ENCODE results near the gene GALNT10.

Gene GALNT10

DNA sequence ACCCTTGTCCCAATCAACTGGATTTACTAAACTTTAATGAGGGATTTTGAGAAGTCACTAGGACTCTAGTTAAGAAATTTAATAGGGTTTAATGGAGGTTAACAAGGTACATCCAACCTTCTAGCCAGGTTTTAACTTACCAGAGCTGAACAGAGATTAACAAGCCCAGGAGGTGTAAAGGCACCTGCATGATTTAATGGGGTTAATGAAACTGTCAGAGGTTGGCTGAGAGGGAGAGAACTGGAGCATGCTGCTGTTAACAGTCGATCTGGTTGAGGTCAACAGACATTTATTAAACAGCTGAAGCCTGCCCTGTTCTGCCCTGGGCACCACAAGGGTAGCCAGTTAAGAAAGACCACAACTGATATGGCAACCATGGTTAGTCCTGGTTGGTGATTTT, 273.9 kb downstream of the GALNT10 start:
- TF ChIP-seq, protein P1, sequence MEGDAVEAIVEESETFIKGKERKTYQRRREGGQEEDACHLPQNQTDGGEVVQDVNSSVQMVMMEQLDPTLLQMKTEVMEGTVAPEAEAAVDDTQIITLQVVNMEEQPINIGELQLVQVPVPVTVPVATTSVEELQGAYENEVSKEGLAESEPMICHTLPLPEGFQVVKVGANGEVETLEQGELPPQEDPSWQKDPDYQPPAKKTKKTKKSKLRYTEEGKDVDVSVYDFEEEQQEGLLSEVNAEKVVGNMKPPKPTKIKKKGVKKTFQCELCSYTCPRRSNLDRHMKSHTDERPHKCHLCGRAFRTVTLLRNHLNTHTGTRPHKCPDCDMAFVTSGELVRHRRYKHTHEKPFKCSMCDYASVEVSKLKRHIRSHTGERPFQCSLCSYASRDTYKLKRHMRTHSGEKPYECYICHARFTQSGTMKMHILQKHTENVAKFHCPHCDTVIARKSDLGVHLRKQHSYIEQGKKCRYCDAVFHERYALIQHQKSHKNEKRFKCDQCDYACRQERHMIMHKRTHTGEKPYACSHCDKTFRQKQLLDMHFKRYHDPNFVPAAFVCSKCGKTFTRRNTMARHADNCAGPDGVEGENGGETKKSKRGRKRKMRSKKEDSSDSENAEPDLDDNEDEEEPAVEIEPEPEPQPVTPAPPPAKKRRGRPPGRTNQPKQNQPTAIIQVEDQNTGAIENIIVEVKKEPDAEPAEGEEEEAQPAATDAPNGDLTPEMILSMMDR (IDR thresholded peaks at IDR 0.05; ENCODE audit: low read depth, low read length): no peak
- DNase-seq (ENCODE audit: low read depth in 2 of 2): no peak
- H3K4me3 ChIP-seq (replicated peaks in 1 of 2; ENCODE audit: low read depth in 2 of 2, low read length in 2 of 2): no peak overlapping the region

DNA sequence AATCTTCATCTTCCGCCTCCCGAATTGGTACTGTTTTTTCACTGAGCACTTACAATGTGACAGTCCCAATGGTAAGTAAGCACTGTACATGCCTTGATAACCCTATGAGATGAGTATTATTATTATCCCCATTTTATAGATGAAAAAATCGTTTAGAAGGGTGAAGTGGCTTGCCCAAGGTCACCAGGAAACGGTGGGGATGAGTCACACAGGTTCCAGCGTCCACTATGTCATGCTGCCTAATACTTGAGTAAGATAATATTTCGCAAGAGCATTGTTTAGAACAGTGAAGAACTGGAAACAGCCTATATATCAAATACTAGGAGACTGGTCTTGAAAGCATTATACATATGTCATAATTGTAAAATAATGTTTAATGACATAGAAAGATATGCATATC, 274.6 kb downstream of the GALNT10 start:
- H3K4me3 ChIP-seq (replicated peaks in 1 of 2; ENCODE audit: low read depth in 2 of 2, low read length in 2 of 2): no peak overlapping the region
- TF ChIP-seq, protein P1 (IDR thresholded peaks at IDR 0.05; ENCODE audit: low read depth, low read length): no peak
- DNase-seq (ENCODE audit: low read depth in 2 of 2): peak; percentile 76 to 90

DNA sequence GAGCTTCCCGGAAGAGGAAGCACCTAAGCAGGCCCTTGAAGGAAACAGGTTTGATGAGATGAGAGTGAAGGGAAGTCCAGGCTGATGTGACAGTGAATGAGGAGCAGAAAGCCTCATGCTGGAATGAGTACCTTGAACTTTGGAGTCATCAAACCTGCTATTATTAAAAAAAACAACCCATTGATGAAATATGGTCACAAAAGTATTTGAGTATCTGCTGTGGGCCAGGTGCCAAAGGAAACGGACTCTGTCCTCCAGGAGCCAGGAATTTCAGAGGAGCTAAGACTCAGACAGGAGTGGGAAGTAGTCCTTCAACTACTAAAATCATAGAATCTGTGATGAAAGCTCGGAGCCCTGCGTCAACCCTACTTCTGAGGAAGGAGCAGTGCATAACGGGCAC, 275.6 kb downstream of the GALNT10 start:
- TF ChIP-seq, protein P1 (IDR thresholded peaks at IDR 0.05; ENCODE audit: low read depth, low read length): no peak
- H3K4me3 ChIP-seq (replicated peaks in 1 of 2; ENCODE audit: low read depth in 2 of 2, low read length in 2 of 2): no peak overlapping the region
- no peak for DNase-seq (ENCODE audit: low read depth in 2 of 2)

DNA sequence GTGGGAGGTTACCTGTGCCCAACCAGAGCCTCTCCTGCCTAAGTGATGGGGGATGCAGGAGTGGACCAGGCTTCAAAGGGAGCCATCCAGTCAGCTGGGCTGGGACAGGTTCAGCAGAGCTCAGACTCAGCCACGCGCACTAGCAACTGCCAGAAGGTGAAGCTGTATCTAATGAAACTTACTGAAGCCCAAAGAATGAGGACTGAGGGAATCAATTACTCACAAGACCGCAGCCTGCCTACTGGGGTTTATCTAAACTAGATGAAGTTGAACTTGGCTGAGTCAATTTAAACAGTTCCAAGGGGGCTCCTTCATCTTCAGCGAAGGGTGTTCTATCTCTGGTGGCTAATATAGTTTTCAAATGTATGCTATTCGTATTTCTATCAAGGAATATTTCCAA, 276.1 kb downstream of the GALNT10 start:
- DNase-seq (ENCODE audit: low read depth in 2 of 2): no peak
- TF ChIP-seq, protein P1 (IDR thresholded peaks at IDR 0.05; ENCODE audit: low read depth, low read length): no peak
- no peak overlapping the region for H3K4me3 ChIP-seq (replicated peaks in 1 of 2; ENCODE audit: low read depth in 2 of 2, low read length in 2 of 2)

DNA sequence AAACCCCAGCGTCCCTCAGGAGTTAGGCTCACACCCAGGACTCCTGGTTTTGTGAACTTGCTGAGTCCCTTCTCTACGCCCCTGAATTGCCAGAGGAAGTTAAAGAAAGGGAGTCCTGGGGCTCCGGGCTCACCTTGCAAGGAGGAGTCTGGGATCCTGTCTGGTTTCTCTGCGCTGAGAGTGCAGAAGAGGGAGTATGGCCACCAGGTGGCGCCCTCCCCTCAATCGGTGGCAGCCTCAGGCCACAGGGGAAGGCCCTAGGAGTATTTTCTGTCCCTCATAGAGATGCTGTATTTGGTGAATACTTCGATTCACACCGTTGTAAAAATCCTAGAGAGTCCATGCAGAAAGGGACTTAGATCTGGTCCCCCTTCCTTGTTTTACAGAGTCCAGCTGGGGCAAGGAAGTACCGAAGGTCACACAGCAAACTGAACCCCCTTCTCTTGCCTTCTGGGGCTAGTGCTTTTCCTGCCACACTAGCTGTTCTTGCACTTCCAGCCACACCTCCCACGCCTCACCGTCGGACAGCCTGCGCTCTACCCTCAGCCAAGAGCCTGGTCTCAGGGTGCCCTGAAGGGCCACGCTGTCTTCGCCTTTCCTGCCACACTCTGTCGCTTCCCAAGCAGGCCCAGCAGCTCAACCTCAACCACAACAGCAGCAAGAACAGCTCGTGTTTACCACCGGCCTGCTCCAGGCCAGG, 277.3 kb downstream of the GALNT10 start:
- DNase-seq (ENCODE audit: low read depth in 2 of 2): peak; percentile 75
- H3K4me3 ChIP-seq (replicated peaks in 1 of 2; ENCODE audit: low read depth in 2 of 2, low read length in 2 of 2): no peak overlapping the region
- TF ChIP-seq, protein P1 (IDR thresholded peaks at IDR 0.05; ENCODE audit: low read depth, low read length): peak; percentile 87

DNA sequence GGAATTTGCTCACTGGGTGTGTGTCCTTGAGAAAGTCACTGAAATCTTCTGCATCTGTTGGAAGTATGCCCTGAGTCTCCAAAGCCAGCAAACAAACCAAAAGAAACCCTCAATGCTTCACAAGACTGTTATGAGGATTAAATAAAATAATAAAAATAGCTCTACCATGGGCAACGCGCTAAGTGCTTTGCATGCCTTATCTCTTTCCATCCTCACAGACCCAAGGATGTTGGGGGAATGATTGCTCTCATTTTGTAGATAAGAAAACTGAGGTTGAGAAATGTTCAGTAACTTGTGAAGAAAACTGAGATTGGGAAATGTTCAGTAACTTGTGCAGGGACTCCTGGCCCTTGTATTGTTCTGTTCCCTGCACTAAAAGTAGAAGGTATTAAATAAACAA, 279.6 kb downstream of the GALNT10 start:
- H3K4me3 ChIP-seq (replicated peaks in 1 of 2; ENCODE audit: low read depth in 2 of 2, low read length in 2 of 2): no peak overlapping the region
- TF ChIP-seq, protein P1 (IDR thresholded peaks at IDR 0.05; ENCODE audit: low read depth, low read length): no peak
- DNase-seq (ENCODE audit: low read depth in 2 of 2): no peak

Measured in cardiac fibroblast (primary cell).